Left renal cortex interstitium (tissue), 4 donors: ENCODE measurements around the gene ALDH1A1. TPM values are rescaled to one million over a fixed set of nuclear protein-coding genes. Genes with fewer than 3 reads are reported as not detected.
A peak's percentile ranks its signal among the peaks of the same experiment; 100 is the strongest.
"Not testable (repeated sequence)": the region's sequence is repeated elsewhere in the genome, so short reads cannot be mapped to it uniquely, and the experiment has no call there.

Experiments used
- DNase-seq, 4 donors: peaks; one replicate each; pipeline ENCODE4 v3.0.0-alpha.2; 2013; ENCODE audit warnings: low read depth in 4 of 4, low spot score in 2 of 4, missing footprints in 1 of 4
- polyA plus RNA-seq, 4 donors: library from polyadenylated mRNA; unstranded; fragments of 120-200 nt; gene quantifications; one replicate each; pipeline ENCODE4 v1.2.1, GENCODE V29; 2013; ENCODE audit not compliant: insufficient read length in 4 of 4

The ALDH1A1 gene
- polyA plus RNA-seq, 4 donors: 232 to 326 (median 265) TPM

- DNase-seq: no peak
Measured at GRCh38 chr9:72863456-72864094, 89.3 kb downstream of the ALDH1A1 start.

GRCh38 chr9:72862788-72863187, 90.1 kb downstream of the ALDH1A1 start:
- not testable (repeated sequence) for DNase-seq

- no peak for DNase-seq
Measured at GRCh38 chr9:72858089-72858912, 94.6 kb downstream of the ALDH1A1 start.

GRCh38 chr9:72857624-72857996, 95.2 kb downstream of the ALDH1A1 start:
- DNase-seq: no peak

GRCh38 chr9:72856972-72857623, 95.8 kb downstream of the ALDH1A1 start:
- peak in 1 of 4 donors; percentile 48 for DNase-seq

- DNase-seq: no peak
Measured at GRCh38 chr9:72855890-72856523, 96.8 kb downstream of the ALDH1A1 start.

- no peak for DNase-seq
Measured at GRCh38 chr9:72855321-72855720, 97.5 kb downstream of the ALDH1A1 start.

Other genes with a start within 250 kb of the ALDH1A1 start
- 10 to 100 TPM; 21.7 to 36.6 (median 27.2) TPM for gene ANXA1, start 198.8 kb upstream of the ALDH1A1 start, polyA plus RNA-seq